ENCODE data around the gene PCBP3.

- TF ChIP-seq CTCF (IDR thresholded peaks at IDR 0.05; ENCODE audit: low read length), result no peak
- TF ChIP-seq EZH2 (optimal IDR thresholded peaks at IDR 0.05; ENCODE audit: low read depth, low read length), result no peak
Observed at GRCh38 chr21:45912611-45913417, 269.3 kb downstream of the PCBP3 start.

Data from MM.1S (cell line).